Endodermal cell (in vitro differentiated cells): ENCODE measurements around the gene TMPRSS9. TPM values are rescaled to one million over a fixed set of nuclear protein-coding genes. Genes with fewer than 3 reads are reported as not detected.

ENCODE experiments used
- DNase-seq: peaks from one replicate; pipeline ENCODE4 v3.0.0-alpha.2; 2017
- H3K27ac ChIP-seq: 2 replicates; pipeline ENCODE4 v1.5.1; 2013; ENCODE audit warnings: mild to moderate bottlenecking, low read depth, low read length, moderate library complexity
- H3K27me3 ChIP-seq: 2 replicates; pipeline ENCODE4 v1.6.1; 2013; ENCODE audit warnings: mild to moderate bottlenecking, low read length, moderate library complexity; ENCODE audit not compliant: insufficient read depth, control insufficient read depth, poor library complexity, severe bottlenecking
- H3K36me3 ChIP-seq: 2 replicates; pipeline ENCODE4 v1.7.0; 2013; ENCODE audit warnings: mild to moderate bottlenecking, low read length, moderate library complexity; ENCODE audit not compliant: control insufficient read depth, insufficient read depth
- H3K4me1 ChIP-seq: one replicate; pipeline ENCODE4 v1.7.0; 2013; ENCODE audit warnings: low read length; ENCODE audit not compliant: control insufficient read depth, insufficient read depth
- H3K4me3 ChIP-seq: 2 replicates; pipeline ENCODE4 v1.5.1; 2013; ENCODE audit warnings: mild to moderate bottlenecking, low read length, moderate library complexity
- H3K9ac ChIP-seq: 2 replicates; pipeline ENCODE4 v1.6.1; 2013; ENCODE audit warnings: mild to moderate bottlenecking, low read length, moderate library complexity; ENCODE audit not compliant: poor library complexity, severe bottlenecking; ENCODE audit errors: extremely low read depth
- H3K9me3 ChIP-seq: 2 replicates; pipeline ENCODE4 v1.6.1; 2013; ENCODE audit warnings: mild to moderate bottlenecking, low read length, moderate library complexity; ENCODE audit not compliant: control insufficient read depth
- H3K27ac Mint-ChIP-seq: 2 replicates; pipeline ENCODE4 v1.8.0; 2020; ENCODE audit warnings: mixed read lengths
- H3K27me3 Mint-ChIP-seq: 2 replicates; pipeline ENCODE4 v1.8.0; 2021; ENCODE audit warnings: mild to moderate bottlenecking, mixed read lengths; ENCODE audit not compliant: insufficient read depth
- H3K36me3 Mint-ChIP-seq: 2 replicates; pipeline ENCODE4 v1.8.0; 2020; ENCODE audit warnings: low read depth, mixed read lengths
- H3K4me1 Mint-ChIP-seq: 2 replicates; pipeline ENCODE4 v1.8.0; 2020; ENCODE audit warnings: mixed read lengths
- H3K4me3 Mint-ChIP-seq: 2 replicates; pipeline ENCODE4 v1.8.0; 2020; ENCODE audit warnings: mild to moderate bottlenecking, moderate library complexity, mixed read lengths
- H3K9me3 Mint-ChIP-seq: 2 replicates; pipeline ENCODE4 v1.8.0; 2020; ENCODE audit warnings: mild to moderate bottlenecking, mixed read lengths
- WGBS, 2 experiments: methylation state at CpG; one replicate each; pipeline versions ENCODE4 v1.1.5 to v1.1.7; 2013; ENCODE audit warnings: missing lambda C conversion rate in 2 of 2, mixed read lengths in 1 of 2; ENCODE audit not compliant: insufficient coverage in 1 of 2, insufficient read length in 1 of 2; 5-methylcytosine and 5-hydroxymethylcytosine counted together
- total RNA-seq, 2 donors: library from RNA; stranded (reverse); fragmentation: NEBNext Ultra II Directional in 1 of 2; extraction: Animal tissue kit (Norgen Biotek cat#: 25700) in 1 of 2; gene quantifications; 2 replicates in 1 of 2; 3 replicates in 1 of 2; pipeline ENCODE4 v1.2.1, GENCODE V29; 2021
- TF ChIP-seq, protein P1 (sequence below): fragments of 200-600 bp; sonication (generic); conservative IDR thresholded peaks from 2 replicates; pipeline ENCODE4 v1.5.0; 2021; ENCODE audit warnings: antibody characterized with exemption, mild to moderate bottlenecking

The TMPRSS9 gene
- total RNA-seq, 2 donors from 2014 or later, result 0.73 to 1.2 TPM

DNA sequence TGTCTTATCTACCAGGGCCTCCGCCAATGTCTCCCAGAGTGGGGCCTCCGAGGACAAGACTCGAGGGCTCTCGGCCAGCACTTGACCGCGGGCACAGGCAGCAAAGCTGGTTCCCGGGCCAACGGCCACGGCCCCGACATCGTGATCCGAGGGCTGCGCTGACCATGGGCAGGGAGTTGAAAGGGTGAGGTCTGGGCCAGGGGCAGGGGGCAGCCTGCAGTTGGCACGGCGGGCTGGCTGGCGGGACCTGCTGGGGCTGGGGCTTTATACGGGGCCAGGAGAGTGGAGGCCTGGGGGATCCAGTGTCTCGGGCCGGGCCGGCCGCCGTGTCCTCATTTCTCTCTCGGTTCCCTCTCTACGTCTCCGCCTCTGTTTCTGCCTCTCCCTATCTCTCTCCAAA lies 42.3 kb upstream of the TMPRSS9 start:
- TF ChIP-seq, protein P1, sequence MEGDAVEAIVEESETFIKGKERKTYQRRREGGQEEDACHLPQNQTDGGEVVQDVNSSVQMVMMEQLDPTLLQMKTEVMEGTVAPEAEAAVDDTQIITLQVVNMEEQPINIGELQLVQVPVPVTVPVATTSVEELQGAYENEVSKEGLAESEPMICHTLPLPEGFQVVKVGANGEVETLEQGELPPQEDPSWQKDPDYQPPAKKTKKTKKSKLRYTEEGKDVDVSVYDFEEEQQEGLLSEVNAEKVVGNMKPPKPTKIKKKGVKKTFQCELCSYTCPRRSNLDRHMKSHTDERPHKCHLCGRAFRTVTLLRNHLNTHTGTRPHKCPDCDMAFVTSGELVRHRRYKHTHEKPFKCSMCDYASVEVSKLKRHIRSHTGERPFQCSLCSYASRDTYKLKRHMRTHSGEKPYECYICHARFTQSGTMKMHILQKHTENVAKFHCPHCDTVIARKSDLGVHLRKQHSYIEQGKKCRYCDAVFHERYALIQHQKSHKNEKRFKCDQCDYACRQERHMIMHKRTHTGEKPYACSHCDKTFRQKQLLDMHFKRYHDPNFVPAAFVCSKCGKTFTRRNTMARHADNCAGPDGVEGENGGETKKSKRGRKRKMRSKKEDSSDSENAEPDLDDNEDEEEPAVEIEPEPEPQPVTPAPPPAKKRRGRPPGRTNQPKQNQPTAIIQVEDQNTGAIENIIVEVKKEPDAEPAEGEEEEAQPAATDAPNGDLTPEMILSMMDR, result no peak
- Histone ChIP-seq H3K4me1 (no peaks in the 10 kb centered on the region), H3K9ac (no peak overlapping the region), H3K27ac (no peak overlapping the region), H3K27me3 (no peaks in the 10 kb centered on the region), H3K36me3 (peaks cover 8% of the 10 kb centered on the region), H3K4me3 (no peak overlapping the region), H3K9me3 (peaks cover 15% of the 10 kb centered on the region)
- Mint-ChIP-seq H3K9me3 (peaks cover 14% of the 10 kb centered on the region), H3K27ac (no peak overlapping the region), H3K4me3 (no peak overlapping the region), H3K36me3 (peaks cover 1% of the 10 kb centered on the region), H3K27me3 (peaks cover 21% of the 10 kb centered on the region), H3K4me1 (peaks cover 3% of the 10 kb centered on the region)
- WGBS, 2 experiments, result 92 to 94% methylated on average over 18 to 25 of the region's 25 CpGs
- DNase-seq, result no peak

DNA sequence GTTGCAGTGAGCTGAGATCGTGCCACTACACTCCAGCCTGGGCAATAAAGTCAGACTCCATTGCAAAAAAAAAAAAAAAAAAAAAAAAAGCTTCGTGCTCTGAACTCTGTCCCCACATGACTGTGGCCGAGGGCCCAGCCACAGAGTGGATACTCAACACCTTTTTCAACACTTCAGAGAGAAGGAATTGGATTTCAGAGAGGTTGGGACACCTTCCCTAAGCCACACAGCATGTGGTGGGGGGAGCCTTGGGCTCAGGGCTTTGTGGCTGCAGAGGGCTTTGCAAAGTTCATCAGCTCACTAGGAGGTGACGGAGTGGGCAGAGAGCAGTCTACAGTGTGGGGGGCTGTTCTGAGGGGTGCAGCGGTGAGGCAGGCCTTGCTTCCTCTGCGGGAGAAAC lies 41.1 kb upstream of the TMPRSS9 start:
- 88 to 90% methylated on average over 2 to 5 of the region's 6 CpGs for WGBS, 2 experiments
- H3K9me3 Mint-ChIP-seq, result peaks cover 14% of the 10 kb centered on the region
- Histone ChIP-seq H3K36me3 (peaks cover 12% of the 10 kb centered on the region), H3K9me3 (peaks cover 15% of the 10 kb centered on the region), H3K9ac (no peak overlapping the region), H3K4me1 (no peaks in the 10 kb centered on the region), H3K27me3 (no peaks in the 10 kb centered on the region), H3K27ac (no peak overlapping the region), H3K4me3 (no peak overlapping the region)
- no peak overlapping the region for H3K4me3 Mint-ChIP-seq
- H3K27me3 Mint-ChIP-seq, result peaks cover 13% of the 10 kb centered on the region
- peaks cover 8% of the 10 kb centered on the region for H3K36me3 Mint-ChIP-seq
- DNase-seq, result no peak
- peaks cover 3% of the 10 kb centered on the region for H3K4me1 Mint-ChIP-seq
- no peak overlapping the region for H3K27ac Mint-ChIP-seq
- TF ChIP-seq, protein P1, result no peak

DNA sequence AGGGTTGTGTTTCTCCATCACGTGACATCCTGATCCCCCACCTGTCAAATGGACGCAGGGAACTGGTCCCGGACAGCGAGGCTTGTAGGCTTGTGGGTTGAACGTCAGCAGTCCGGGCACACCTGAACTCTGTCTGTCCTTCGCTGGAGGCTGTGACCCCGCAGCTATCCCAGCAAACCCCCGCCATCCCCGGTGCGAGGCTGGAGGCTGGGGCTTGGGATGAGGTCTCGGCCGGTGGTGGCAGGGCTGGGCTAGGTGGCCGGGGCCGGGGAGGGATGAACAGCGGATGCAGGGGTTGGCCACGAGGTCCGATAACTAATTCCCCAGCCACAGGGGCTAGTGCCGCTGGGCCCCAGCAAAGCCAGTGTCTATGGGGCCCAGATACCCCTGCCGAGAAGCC lies 40.5 kb upstream of the TMPRSS9 start:
- H3K9me3 ChIP-seq, result peaks cover 12% of the 10 kb centered on the region
- 94% methylated on average over 13 to 20 of the region's 20 CpGs for WGBS, 2 experiments
- peaks cover 7% of the 10 kb centered on the region for H3K27me3 Mint-ChIP-seq
- H3K9ac ChIP-seq, result no peak overlapping the region
- no peak overlapping the region for H3K4me3 ChIP-seq
- peaks cover 13% of the 10 kb centered on the region for H3K9me3 Mint-ChIP-seq
- H3K4me1 ChIP-seq, result no peaks in the 10 kb centered on the region
- no peak overlapping the region for H3K4me3 Mint-ChIP-seq
- peaks cover 17% of the 10 kb centered on the region for H3K36me3 ChIP-seq
- peaks cover 3% of the 10 kb centered on the region for H3K4me1 Mint-ChIP-seq
- H3K36me3 Mint-ChIP-seq, result peaks cover 14% of the 10 kb centered on the region
- H3K27ac Mint-ChIP-seq, result no peak overlapping the region
- H3K27ac ChIP-seq, result no peak overlapping the region
- TF ChIP-seq, protein P1, result no peak
- no peak for DNase-seq
- H3K27me3 ChIP-seq, result no peaks in the 10 kb centered on the region
